Calu3 (cell line): ENCODE results near the gene TMEM150C. TPM values are rescaled to one million over a fixed set of nuclear protein-coding genes. Genes with fewer than 3 reads are reported as not detected.

ENCODE experiments used
- BruUV-seq: library from RNA; stranded (reverse); fragments of 400-500 nt; replicated peaks from 2 replicates; lab custom pipeline; 2021; lab: Mats Ljungman, UMichigan
- CTCF ChIA-PET: fragments of 300-600 bp; sonication (Branson Sonifier 250); formaldehyde crosslinking; loops from one replicate; lab custom pipeline; 2022; ENCODE audit warnings: antibody characterized with exemption; lab: Charles Lee
- DNase-seq: peaks from one replicate; pipeline ENCODE4 v3.0.0; 2022
- H3K27ac Mint-ChIP-seq: one replicate; pipeline ENCODE4 v1.8.0; 2022; ENCODE audit warnings: mixed read lengths; ENCODE audit not compliant: unreplicated experiment
- H3K27me3 Mint-ChIP-seq: one replicate; pipeline ENCODE4 v1.8.0; 2022; ENCODE audit warnings: mixed read lengths; ENCODE audit not compliant: unreplicated experiment
- H3K36me3 Mint-ChIP-seq: one replicate; pipeline ENCODE4 v1.8.0; 2022; ENCODE audit warnings: mild to moderate bottlenecking, moderate library complexity, mixed read lengths; ENCODE audit not compliant: insufficient read depth, unreplicated experiment
- H3K4me1 Mint-ChIP-seq: one replicate; pipeline ENCODE4 v1.8.0; 2022; ENCODE audit warnings: mild to moderate bottlenecking, low read depth, mixed read lengths; ENCODE audit not compliant: unreplicated experiment
- H3K4me3 Mint-ChIP-seq: one replicate; pipeline ENCODE4 v1.8.0; 2022; ENCODE audit warnings: mild to moderate bottlenecking, low read depth, moderate library complexity, mixed read lengths; ENCODE audit not compliant: unreplicated experiment
- H3K9me3 Mint-ChIP-seq: one replicate; pipeline ENCODE4 v1.8.0; 2022; ENCODE audit warnings: low read depth, mixed read lengths; ENCODE audit not compliant: unreplicated experiment
- intact Hi-C: fragments of 100-400 bp; cut with micrococcal nuclease; formaldehyde crosslinking; loops from one replicate; pipeline ENCODE4 v1.10.0; 2022; ENCODE audit not compliant: unreplicated experiment
- total RNA-seq: library from RNA; stranded (reverse); gene quantifications from 2 replicates; pipeline ENCODE4 v1.2.3, GENCODE V29; 2022
- TF ChIP-seq, protein P1 (sequence below): fragments of 200-600 bp; IDR thresholded peaks from one replicate; pipeline ENCODE4 v1.8.0; 2022; ENCODE audit warnings: antibody characterized with exemption; ENCODE audit not compliant: unreplicated experiment

The TMEM150C gene
- total RNA-seq, 1 experiment from 2014 or later: 1.4 TPM

DNA sequence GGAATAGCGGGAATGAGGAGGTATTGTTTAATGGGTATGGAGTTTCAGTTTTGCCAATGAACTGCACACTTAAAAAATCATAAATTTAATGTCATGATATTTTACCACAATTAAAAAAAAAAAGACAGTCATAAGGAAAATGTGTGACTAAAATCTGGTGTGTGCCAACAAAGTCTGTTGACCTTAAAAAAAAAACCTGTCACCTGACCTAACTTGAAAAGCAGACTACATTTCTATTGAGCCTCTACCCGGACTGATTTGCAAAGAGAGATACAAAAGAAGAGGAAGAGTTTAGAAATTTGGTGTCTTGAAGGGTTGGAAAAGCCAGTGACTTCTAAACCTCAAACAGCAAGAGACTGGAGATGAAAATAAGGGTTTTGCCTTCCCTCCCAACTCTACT, 48.4 kb downstream of the TMEM150C start:
- TF ChIP-seq, protein P1, sequence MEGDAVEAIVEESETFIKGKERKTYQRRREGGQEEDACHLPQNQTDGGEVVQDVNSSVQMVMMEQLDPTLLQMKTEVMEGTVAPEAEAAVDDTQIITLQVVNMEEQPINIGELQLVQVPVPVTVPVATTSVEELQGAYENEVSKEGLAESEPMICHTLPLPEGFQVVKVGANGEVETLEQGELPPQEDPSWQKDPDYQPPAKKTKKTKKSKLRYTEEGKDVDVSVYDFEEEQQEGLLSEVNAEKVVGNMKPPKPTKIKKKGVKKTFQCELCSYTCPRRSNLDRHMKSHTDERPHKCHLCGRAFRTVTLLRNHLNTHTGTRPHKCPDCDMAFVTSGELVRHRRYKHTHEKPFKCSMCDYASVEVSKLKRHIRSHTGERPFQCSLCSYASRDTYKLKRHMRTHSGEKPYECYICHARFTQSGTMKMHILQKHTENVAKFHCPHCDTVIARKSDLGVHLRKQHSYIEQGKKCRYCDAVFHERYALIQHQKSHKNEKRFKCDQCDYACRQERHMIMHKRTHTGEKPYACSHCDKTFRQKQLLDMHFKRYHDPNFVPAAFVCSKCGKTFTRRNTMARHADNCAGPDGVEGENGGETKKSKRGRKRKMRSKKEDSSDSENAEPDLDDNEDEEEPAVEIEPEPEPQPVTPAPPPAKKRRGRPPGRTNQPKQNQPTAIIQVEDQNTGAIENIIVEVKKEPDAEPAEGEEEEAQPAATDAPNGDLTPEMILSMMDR: no peak
- Mint-ChIP-seq H3K27ac (no peak overlapping the region), H3K36me3 (no peaks in the 10 kb centered on the region), H3K4me1 (peaks cover 11% of the 10 kb centered on the region), H3K4me3 (no peak overlapping the region), H3K27me3 (no peaks in the 10 kb centered on the region), H3K9me3 (no peaks in the 10 kb centered on the region)
- CTCF ChIA-PET: no interaction called here
- intact Hi-C loops: no loop called here
- no peak for DNase-seq
- no TSS peak for BruUV-seq

DNA sequence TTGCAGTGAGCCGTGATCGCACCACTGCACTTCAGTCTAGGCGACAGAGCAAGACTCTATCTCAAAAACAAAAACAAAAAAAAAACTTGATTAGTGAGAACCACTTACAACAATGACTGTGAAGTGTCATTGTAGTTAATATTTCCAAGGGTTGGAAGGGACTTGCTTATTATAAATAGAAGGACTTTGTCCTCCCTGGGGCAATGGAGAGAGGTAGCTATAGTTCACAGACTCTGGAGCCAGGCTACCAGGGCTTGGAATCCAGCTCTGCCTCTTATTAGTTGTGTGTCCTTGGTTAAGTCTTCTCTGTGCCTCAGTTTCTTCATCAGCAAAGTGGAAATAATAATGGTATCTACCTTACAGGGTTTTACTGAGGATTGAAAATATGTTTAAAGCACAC, 51.6 kb downstream of the TMEM150C start:
- no peaks in the 10 kb centered on the region for H3K27me3 Mint-ChIP-seq
- intact Hi-C loops: no loop called here

DNA sequence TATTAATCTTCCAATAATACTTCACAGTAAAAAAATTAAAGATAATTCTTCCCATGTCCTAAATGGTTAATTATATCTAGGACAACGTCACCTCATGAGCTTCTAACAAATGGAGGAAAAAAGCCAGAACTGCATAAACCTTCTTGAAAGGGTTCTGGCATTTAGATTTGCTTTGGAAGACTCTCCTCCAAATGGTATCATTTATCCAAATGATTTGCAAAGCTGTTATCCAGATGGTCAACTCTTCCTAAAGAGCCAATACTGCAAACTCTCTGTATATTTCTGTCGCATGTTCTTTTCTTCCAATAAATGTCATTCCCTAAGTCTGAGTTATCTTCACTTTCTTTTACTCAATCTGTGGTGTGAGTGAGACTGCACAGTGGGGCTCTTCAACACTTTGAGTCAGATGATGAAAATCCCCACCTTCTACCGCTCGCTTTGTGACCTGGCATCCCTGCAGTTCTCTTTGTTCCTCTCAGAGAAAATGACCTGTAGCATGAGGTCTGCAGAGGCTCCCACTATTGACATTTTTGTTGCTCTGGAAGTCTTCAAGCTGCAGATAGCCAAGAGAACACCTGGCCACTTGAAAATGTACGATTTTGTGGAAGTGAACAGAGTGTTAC, 52.9 kb downstream of the TMEM150C start:
- TF ChIP-seq, protein P1: no peak
- Mint-ChIP-seq H3K4me1 (no peaks in the 10 kb centered on the region), H3K36me3 (no peaks in the 10 kb centered on the region), H3K27ac (no peak overlapping the region), H3K4me3 (no peak overlapping the region), H3K9me3 (no peaks in the 10 kb centered on the region), H3K27me3 (no peaks in the 10 kb centered on the region)
- intact Hi-C loops: no loop called here
- DNase-seq: no peak
- CTCF ChIA-PET: no interaction called here
- no TSS peak for BruUV-seq

More for the DNA sequence above, 51.6 kb downstream of the TMEM150C start:
- no peak for DNase-seq
- H3K9me3 Mint-ChIP-seq: no peaks in the 10 kb centered on the region
- TF ChIP-seq, protein P1: no peak
- BruUV-seq: no TSS peak
- H3K36me3 Mint-ChIP-seq: no peaks in the 10 kb centered on the region
- H3K27ac Mint-ChIP-seq: no peak overlapping the region
- CTCF ChIA-PET: no interaction called here
- H3K4me3 Mint-ChIP-seq: no peak overlapping the region
- H3K4me1 Mint-ChIP-seq: no peaks in the 10 kb centered on the region

DNA sequence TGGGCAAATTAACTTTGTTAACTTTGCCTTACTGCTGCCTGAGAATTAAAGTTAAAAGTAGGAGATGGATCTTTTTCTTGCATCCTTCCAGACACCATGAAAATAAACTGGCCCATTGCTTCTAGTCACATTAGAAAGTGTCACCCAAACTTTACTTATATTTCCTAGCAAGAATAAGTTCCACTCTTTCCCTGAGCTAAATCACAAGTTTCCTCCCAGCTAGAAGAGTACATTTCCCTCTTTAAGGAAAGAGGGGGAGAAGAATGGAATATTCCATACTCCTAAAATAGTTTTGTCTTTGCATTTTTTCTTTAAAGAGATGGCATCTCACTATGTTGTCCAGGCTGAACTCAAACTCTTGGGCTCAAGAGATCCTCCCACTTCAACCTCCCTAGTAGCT, 53.8 kb downstream of the TMEM150C start:
- H3K4me3 Mint-ChIP-seq: no peak overlapping the region
- H3K36me3 Mint-ChIP-seq: no peaks in the 10 kb centered on the region
- no peak for DNase-seq
- H3K4me1 Mint-ChIP-seq: no peaks in the 10 kb centered on the region
- H3K27me3 Mint-ChIP-seq: no peaks in the 10 kb centered on the region
- TF ChIP-seq, protein P1: no peak
- H3K27ac Mint-ChIP-seq: no peak overlapping the region
- CTCF ChIA-PET: interaction anchor here (0.6 kb wide), 1 partner anchor 13 kb away, joined by 3 read pairs; no protein-coding TSS in a partner anchor
- intact Hi-C loops: no loop called here
- no peaks in the 10 kb centered on the region for H3K9me3 Mint-ChIP-seq
- no TSS peak for BruUV-seq
